Loucy (cell line): Measurements from ENCODE around the gene DNM3.

ENCODE experiments used
- EZH2phosphoT487 ChIP-seq: fragments of 200-600 bp; IDR thresholded peaks from 2 replicates; pipeline ENCODE4 v1.6.1; 2018; ENCODE audit warnings: antibody characterized with exemption, mild to moderate bottlenecking, moderate library complexity, borderline replicate concordance
- TF ChIP-seq, protein P1 (sequence below): fragments of 200-600 bp; sonication (generic); conservative IDR thresholded peaks from 2 replicates; pipeline ENCODE4 v1.5.1; 2014; ENCODE audit warnings: mild to moderate bottlenecking, antibody characterized with exemption, low read length

- TF ChIP-seq, protein P1, sequence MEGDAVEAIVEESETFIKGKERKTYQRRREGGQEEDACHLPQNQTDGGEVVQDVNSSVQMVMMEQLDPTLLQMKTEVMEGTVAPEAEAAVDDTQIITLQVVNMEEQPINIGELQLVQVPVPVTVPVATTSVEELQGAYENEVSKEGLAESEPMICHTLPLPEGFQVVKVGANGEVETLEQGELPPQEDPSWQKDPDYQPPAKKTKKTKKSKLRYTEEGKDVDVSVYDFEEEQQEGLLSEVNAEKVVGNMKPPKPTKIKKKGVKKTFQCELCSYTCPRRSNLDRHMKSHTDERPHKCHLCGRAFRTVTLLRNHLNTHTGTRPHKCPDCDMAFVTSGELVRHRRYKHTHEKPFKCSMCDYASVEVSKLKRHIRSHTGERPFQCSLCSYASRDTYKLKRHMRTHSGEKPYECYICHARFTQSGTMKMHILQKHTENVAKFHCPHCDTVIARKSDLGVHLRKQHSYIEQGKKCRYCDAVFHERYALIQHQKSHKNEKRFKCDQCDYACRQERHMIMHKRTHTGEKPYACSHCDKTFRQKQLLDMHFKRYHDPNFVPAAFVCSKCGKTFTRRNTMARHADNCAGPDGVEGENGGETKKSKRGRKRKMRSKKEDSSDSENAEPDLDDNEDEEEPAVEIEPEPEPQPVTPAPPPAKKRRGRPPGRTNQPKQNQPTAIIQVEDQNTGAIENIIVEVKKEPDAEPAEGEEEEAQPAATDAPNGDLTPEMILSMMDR: no peak
- no peak for TF ChIP-seq EZH2phosphoT487
Measured at GRCh38 chr1:172431204-172431603, 589.9 kb downstream of the DNM3 start.
